Neural progenitor cell (in vitro differentiated cells): ENCODE results near the gene PTGIR. TPM values are rescaled to one million over a fixed set of nuclear protein-coding genes. Genes with fewer than 3 reads are reported as not detected.

Source experiments
- DNase-seq: peaks from one replicate; pipeline ENCODE4 v3.0.0-alpha.2; 2016; ENCODE audit warnings: low spot score
- H2AFZ ChIP-seq: fragments of 200-600 bp; sonication (generic); replicated peaks from 2 replicates; pipeline ENCODE4 v1.6.1; 2016; ENCODE audit warnings: antibody characterized with exemption
- H3F3A ChIP-seq: fragments of 200-600 bp; sonication (generic); 2 replicates; pipeline ENCODE4 v1.6.1; 2016; ENCODE audit warnings: antibody characterized with exemption, low read depth
- H3K27ac ChIP-seq: fragments of 200-600 bp; sonication (generic); 2 replicates; pipeline ENCODE4 v1.5.1; 2016; ENCODE audit warnings: mild to moderate bottlenecking
- H3K27me3 ChIP-seq: fragments of 200-600 bp; sonication (generic); 2 replicates; pipeline ENCODE4 v1.6.1; 2016; ENCODE audit warnings: mild to moderate bottlenecking, moderate library complexity
- H3K36me3 ChIP-seq: fragments of 200-600 bp; sonication (generic); 2 replicates; pipeline ENCODE4 v1.5.1; 2016
- H3K4me1 ChIP-seq: fragments of 200-600 bp; sonication (generic); 2 replicates; pipeline ENCODE4 v1.6.1; 2016; ENCODE audit warnings: mixed run types
- H3K4me2 ChIP-seq: fragments of 200-600 bp; sonication (generic); 2 replicates; pipeline ENCODE4 v1.6.1; 2016
- H3K4me3 ChIP-seq: fragments of 200-600 bp; sonication (generic); 2 replicates; pipeline ENCODE4 v1.5.1; 2016
- H3K79me2 ChIP-seq: fragments of 200-600 bp; sonication (generic); 2 replicates; pipeline ENCODE4 v1.6.1; 2016; ENCODE audit warnings: low read depth
- H3K9ac ChIP-seq: fragments of 200-600 bp; sonication (generic); 2 replicates; pipeline ENCODE4 v1.6.1; 2016
- H3K9me3 ChIP-seq: fragments of 200-600 bp; sonication (generic); 2 replicates; pipeline ENCODE4 v1.5.1; 2016; ENCODE audit warnings: low read depth
- H4K20me1 ChIP-seq: fragments of 200-600 bp; sonication (generic); 2 replicates; pipeline ENCODE4 v1.6.1; 2016; ENCODE audit warnings: low read depth
- H3K27ac Mint-ChIP-seq: 3 replicates; pipeline ENCODE4 v1.8.0; 2021; ENCODE audit warnings: mixed read lengths
- H3K27me3 Mint-ChIP-seq: 2 replicates; pipeline ENCODE4 v1.8.0; 2022; ENCODE audit warnings: low read depth, mild to moderate bottlenecking, inconsistent platforms, moderate library complexity, mixed read lengths; ENCODE audit not compliant: insufficient read depth
- H3K36me3 Mint-ChIP-seq: 3 replicates; pipeline ENCODE4 v1.8.0; 2021; ENCODE audit warnings: mixed read lengths
- H3K4me1 Mint-ChIP-seq: 3 replicates; pipeline ENCODE4 v1.8.0; 2021; ENCODE audit warnings: mixed read lengths
- H3K4me3 Mint-ChIP-seq: 3 replicates; pipeline ENCODE4 v1.8.0; 2021; ENCODE audit warnings: mild to moderate bottlenecking, moderate library complexity, mixed read lengths
- H3K9me3 Mint-ChIP-seq: 3 replicates; pipeline ENCODE4 v1.8.0; 2020; ENCODE audit warnings: mixed read lengths
- EZH2 ChIP-seq: fragments of 200-600 bp; sonication (generic); IDR thresholded peaks from 2 replicates; pipeline ENCODE4 v1.6.1; 2017; ENCODE audit warnings: antibody characterized with exemption, mild to moderate bottlenecking, moderate library complexity
- EZH2phosphoT487 ChIP-seq: fragments of 200-600 bp; sonication (generic); IDR thresholded peaks from 2 replicates; pipeline ENCODE4 v1.6.1; 2017; ENCODE audit warnings: antibody characterized with exemption
- total RNA-seq: library from RNA; depleted of rRNA; stranded (reverse); fragments of >200 nt; gene quantifications from 2 replicates; pipeline ENCODE4 v1.2.3, GENCODE V29; 2015; ENCODE audit warnings: low replicate concordance
- TF ChIP-seq, protein P1 (sequence below): fragments of 200-600 bp; sonication (generic); IDR thresholded peaks from 2 replicates; pipeline ENCODE4 v1.5.1; 2017; ENCODE audit warnings: antibody characterized with exemption, mild to moderate bottlenecking

PTGIR gene
- total RNA-seq, 1 donor from 2014 or later, result not detected

DNA sequence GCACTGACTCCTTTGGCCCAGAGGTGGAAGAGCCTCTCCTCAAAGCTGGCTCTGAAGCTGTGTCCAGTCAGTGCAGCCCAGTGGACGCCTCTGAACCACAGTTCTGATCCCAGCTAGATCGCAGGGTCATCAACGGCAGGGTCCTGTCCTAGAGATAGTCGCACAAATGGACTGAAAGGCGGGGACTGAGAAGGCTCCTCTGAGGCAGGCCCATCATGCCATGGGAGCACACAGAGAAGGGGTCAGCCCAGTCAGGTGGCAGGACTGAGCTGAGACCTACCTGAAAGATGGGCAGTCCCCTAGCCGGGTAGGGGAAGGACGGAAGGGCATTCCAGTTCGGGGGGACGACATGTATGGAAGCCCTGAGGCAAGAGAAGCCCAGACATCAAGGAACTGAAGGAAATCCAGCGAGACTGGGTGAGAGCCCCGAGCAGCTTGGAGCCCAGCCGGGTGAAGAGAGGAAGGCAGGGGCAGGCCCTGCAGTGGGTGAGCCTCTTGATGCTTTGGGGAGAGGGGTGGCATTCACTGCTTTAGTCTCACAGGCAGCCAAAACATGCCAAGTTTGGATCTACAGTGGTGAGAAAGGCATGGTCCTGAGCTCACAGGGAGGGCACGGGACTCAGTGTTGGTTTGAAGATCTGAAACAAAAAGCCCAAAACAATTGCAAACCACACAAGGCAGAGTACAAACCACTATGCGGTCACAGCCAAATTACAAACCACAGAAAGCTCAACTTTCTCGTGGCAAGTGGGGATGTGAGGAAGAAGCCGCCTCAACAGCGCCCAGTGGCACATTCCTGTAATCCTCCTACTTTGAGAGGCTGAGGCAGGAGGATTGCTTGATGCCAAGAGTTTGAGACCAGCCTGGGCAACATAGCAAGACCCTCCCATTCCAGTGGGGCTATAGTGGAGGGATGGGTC lies 13.8 kb downstream of the PTGIR start:
- Mint-ChIP-seq H3K27ac (no peak overlapping the region), H3K36me3 (peaks cover 23% of the 10 kb centered on the region), H3K27me3 (peaks cover 6% of the 10 kb centered on the region), H3K9me3 (no peaks in the 10 kb centered on the region), H3K4me1 (peaks cover 7% of the 10 kb centered on the region), H3K4me3 (peak overlapping the region; percentile 21)
- H3F3A ChIP-seq, result peaks cover 5% of the 10 kb centered on the region
- DNase-seq, result no peak
- H3K9me3 ChIP-seq, result no peaks in the 10 kb centered on the region
- peaks cover 6% of the 10 kb centered on the region for H3K79me2 ChIP-seq
- H2AFZ ChIP-seq, result no peak overlapping the region
- TF ChIP-seq, protein P1, sequence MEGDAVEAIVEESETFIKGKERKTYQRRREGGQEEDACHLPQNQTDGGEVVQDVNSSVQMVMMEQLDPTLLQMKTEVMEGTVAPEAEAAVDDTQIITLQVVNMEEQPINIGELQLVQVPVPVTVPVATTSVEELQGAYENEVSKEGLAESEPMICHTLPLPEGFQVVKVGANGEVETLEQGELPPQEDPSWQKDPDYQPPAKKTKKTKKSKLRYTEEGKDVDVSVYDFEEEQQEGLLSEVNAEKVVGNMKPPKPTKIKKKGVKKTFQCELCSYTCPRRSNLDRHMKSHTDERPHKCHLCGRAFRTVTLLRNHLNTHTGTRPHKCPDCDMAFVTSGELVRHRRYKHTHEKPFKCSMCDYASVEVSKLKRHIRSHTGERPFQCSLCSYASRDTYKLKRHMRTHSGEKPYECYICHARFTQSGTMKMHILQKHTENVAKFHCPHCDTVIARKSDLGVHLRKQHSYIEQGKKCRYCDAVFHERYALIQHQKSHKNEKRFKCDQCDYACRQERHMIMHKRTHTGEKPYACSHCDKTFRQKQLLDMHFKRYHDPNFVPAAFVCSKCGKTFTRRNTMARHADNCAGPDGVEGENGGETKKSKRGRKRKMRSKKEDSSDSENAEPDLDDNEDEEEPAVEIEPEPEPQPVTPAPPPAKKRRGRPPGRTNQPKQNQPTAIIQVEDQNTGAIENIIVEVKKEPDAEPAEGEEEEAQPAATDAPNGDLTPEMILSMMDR, result no peak
- no peak for TF ChIP-seq EZH2phosphoT487
- TF ChIP-seq EZH2, result no peak
- H3K9ac ChIP-seq, result no peak overlapping the region
- H3K4me2 ChIP-seq, result no peak overlapping the region
- no peak overlapping the region for H3K4me3 ChIP-seq
- no peaks in the 10 kb centered on the region for H3K27me3 ChIP-seq
- peaks cover 13% of the 10 kb centered on the region for H4K20me1 ChIP-seq
- H3K4me1 ChIP-seq, result no peaks in the 10 kb centered on the region
- H3K27ac ChIP-seq, result no peak overlapping the region
- H3K36me3 ChIP-seq, result no peaks in the 10 kb centered on the region

DNA sequence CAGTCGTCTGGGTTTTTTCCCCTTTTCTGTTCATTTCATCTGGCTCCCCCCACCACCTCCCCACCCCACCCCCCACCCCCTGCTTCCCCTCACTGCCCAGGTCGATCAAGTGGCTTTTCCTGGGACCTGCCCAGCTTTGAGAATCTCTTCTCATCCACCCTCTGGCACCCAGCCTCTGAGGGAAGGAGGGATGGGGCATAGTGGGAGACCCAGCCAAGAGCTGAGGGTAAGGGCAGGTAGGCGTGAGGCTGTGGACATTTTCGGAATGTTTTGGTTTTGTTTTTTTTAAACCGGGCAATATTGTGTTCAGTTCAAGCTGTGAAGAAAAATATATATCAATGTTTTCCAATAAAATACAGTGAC lies 14.5 kb downstream of the PTGIR start:
- TF ChIP-seq, protein P1, result no peak
- TF ChIP-seq EZH2, result no peak
- TF ChIP-seq EZH2phosphoT487, result no peak
- H3K27ac Mint-ChIP-seq, result no peak overlapping the region

DNA sequence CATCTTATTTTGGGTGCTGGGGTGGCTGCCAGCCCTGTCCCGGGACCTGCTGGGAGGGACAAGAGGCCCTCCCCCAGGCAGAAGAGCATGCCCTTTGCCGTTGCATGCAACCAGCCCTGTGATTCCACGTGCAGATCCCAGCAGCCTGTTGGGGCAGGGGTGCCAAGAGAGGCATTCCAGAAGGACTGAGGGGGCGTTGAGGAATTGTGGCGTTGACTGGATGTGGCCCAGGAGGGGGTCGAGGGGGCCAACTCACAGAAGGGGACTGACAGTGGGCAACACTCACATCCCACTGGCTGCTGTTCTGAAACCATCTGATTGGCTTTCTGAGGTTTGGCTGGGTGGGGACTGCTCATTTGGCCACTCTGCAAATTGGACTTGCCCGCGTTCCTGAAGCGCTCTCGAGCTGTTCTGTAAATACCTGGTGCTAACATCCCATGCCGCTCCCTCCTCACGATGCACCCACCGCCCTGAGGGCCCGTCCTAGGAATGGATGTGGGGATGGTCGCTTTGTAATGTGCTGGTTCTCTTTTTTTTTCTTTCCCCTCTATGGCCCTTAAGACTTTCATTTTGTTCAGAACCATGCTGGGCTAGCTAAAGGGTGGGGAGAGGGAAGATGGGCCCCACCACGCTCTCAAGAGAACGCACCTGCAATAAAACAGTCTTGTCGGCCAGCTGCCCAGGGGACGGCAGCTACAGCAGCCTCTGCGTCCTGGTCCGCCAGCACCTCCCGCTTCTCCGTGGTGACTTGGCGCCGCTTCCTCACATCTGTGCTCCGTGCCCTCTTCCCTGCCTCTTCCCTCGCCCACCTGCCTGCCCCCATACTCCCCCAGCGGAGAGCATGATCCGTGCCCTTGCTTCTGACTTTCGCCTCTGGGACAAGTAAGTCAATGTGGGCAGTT lies 15.1 kb downstream of the PTGIR start:
- H3K4me3 ChIP-seq, result no peak overlapping the region
- peaks cover 3% of the 10 kb centered on the region for H3K4me1 ChIP-seq
- Mint-ChIP-seq H3K27me3 (peaks cover 4% of the 10 kb centered on the region), H3K4me3 (no peak overlapping the region), H3K9me3 (no peaks in the 10 kb centered on the region), H3K36me3 (peaks cover 25% of the 10 kb centered on the region), H3K27ac (no peak overlapping the region), H3K4me1 (peaks cover 7% of the 10 kb centered on the region)
- no peaks in the 10 kb centered on the region for H3K27me3 ChIP-seq
- no peak overlapping the region for H3K27ac ChIP-seq
- peaks cover 5% of the 10 kb centered on the region for H3F3A ChIP-seq
- DNase-seq, result no peak
- peaks cover 26% of the 10 kb centered on the region for H4K20me1 ChIP-seq
- no peak overlapping the region for H2AFZ ChIP-seq
- H3K79me2 ChIP-seq, result peaks cover 19% of the 10 kb centered on the region
- H3K9ac ChIP-seq, result no peak overlapping the region
- no peak overlapping the region for H3K4me2 ChIP-seq
- TF ChIP-seq EZH2phosphoT487 (no peak), EZH2 (no peak)
- TF ChIP-seq, protein P1, result no peak
- H3K36me3 ChIP-seq, result no peaks in the 10 kb centered on the region
- no peaks in the 10 kb centered on the region for H3K9me3 ChIP-seq

More for the DNA sequence above, 14.5 kb downstream of the PTGIR start:
- DNase-seq, result no peak
- H3K79me2 ChIP-seq, result peaks cover 13% of the 10 kb centered on the region
- H3K4me1 ChIP-seq, result no peaks in the 10 kb centered on the region
- no peak overlapping the region for H3K4me3 ChIP-seq
- peaks cover 5% of the 10 kb centered on the region for H3F3A ChIP-seq
- Mint-ChIP-seq H3K36me3 (peaks cover 25% of the 10 kb centered on the region), H3K4me1 (peaks cover 7% of the 10 kb centered on the region), H3K4me3 (no peak overlapping the region), H3K9me3 (no peaks in the 10 kb centered on the region), H3K27me3 (peaks cover 4% of the 10 kb centered on the region)
- H2AFZ ChIP-seq, result no peak overlapping the region
- peaks cover 20% of the 10 kb centered on the region for H4K20me1 ChIP-seq
- no peaks in the 10 kb centered on the region for H3K27me3 ChIP-seq
- H3K36me3 ChIP-seq, result no peaks in the 10 kb centered on the region
- H3K4me2 ChIP-seq, result no peak overlapping the region
- H3K9ac ChIP-seq, result no peak overlapping the region
- no peak overlapping the region for H3K27ac ChIP-seq
- H3K9me3 ChIP-seq, result no peaks in the 10 kb centered on the region
